Transverse colon (tissue), 4 donors: ENCODE data around the gene SORT1.

ENCODE experiments used
- CTCF ChIP-seq, 5 experiments: fragments of 200-600 bp in 3 of 5; fragments of 450-650 bp in 2 of 5; sonication (generic) in 3 of 5; IDR thresholded peaks; 1 replicate in 2 of 5; 2 replicates in 3 of 5; pipeline ENCODE4 v1.5.1; 2016 to 2017; ENCODE audit warnings: antibody characterized with exemption in 5 of 5, inconsistent platforms in 3 of 5, mild to moderate bottlenecking in 2 of 5, moderate library complexity in 1 of 5
- POLR2A ChIP-seq: fragments of 450-650 bp; IDR thresholded peaks from one replicate; pipeline ENCODE4 v1.6.1; 2016; ENCODE audit warnings: antibody characterized with exemption, mild to moderate bottlenecking, moderate library complexity
- POLR2AphosphoS5 ChIP-seq, 3 donors: sonication (generic); formaldehyde crosslinking; IDR thresholded peaks; one replicate each; pipeline ENCODE4 v1.6.1; 2016; ENCODE audit warnings: antibody characterized with exemption in 3 of 3

GRCh38 chr1:109426281-109427170 lies 28.8 kb upstream of the SORT1 start, which contains the start of gene PSMA5:
- TF ChIP-seq POLR2A (peak; percentile 93), CTCF (IDR thresholded peaks at IDR 0.05) (no peak), POLR2AphosphoS5 (IDR thresholded peaks at IDR 0.05) (peak; percentile 82 to 93 (median 91))
